ENCODE data around the gene FBXL13. TPM values are rescaled to one million over a fixed set of nuclear protein-coding genes. Genes with fewer than 3 reads are reported as not detected.
"Not testable (repeated sequence)": the region's sequence is repeated elsewhere in the genome, so short reads cannot be mapped to it uniquely, and the experiment has no call there.

The FBXL13 gene
- total RNA-seq, 2 donors from 2014 or later: 0.95 to 2.5 TPM

- no peaks in the 10 kb centered on the region for H3K9me3 ChIP-seq
- peaks cover 5% of the 10 kb centered on the region for H3K36me3 ChIP-seq
- H3K27ac ChIP-seq: peak overlapping the region; percentile 34 to 49
- DNase-seq (ENCODE audit: low spot score) (no peak), ATAC-seq (ENCODE audit: insufficient number of reproducible peaks, low FRiP score, low read depth) (no peak)
- TF ChIP-seq, protein P1, sequence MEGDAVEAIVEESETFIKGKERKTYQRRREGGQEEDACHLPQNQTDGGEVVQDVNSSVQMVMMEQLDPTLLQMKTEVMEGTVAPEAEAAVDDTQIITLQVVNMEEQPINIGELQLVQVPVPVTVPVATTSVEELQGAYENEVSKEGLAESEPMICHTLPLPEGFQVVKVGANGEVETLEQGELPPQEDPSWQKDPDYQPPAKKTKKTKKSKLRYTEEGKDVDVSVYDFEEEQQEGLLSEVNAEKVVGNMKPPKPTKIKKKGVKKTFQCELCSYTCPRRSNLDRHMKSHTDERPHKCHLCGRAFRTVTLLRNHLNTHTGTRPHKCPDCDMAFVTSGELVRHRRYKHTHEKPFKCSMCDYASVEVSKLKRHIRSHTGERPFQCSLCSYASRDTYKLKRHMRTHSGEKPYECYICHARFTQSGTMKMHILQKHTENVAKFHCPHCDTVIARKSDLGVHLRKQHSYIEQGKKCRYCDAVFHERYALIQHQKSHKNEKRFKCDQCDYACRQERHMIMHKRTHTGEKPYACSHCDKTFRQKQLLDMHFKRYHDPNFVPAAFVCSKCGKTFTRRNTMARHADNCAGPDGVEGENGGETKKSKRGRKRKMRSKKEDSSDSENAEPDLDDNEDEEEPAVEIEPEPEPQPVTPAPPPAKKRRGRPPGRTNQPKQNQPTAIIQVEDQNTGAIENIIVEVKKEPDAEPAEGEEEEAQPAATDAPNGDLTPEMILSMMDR (IDR thresholded peaks at IDR 0.05): no peak
- peaks cover 11 to 34% of the 10 kb centered on the region in 2 donors for H3K4me1 ChIP-seq (ENCODE audit: control insufficient read depth in 1 of 2, low read depth in 2 of 2)
- no peaks in the 10 kb centered on the region for H3K27me3 ChIP-seq (replicated peaks; ENCODE audit: insufficient read depth)
- H3K4me3 ChIP-seq: no peak overlapping the region
Measured at GRCh38 chr7:102810916-102811315, 263.7 kb downstream of the FBXL13 start.

GRCh38 chr7:102806613-102807012, 268.0 kb downstream of the FBXL13 start:
- Histone ChIP-seq H3K4me3 (no peak overlapping the region), H3K9me3 (no peaks in the 10 kb centered on the region), H3K4me1 (ENCODE audit: control insufficient read depth in 1 of 2, low read depth in 2 of 2) (peaks cover 2 to 18% of the 10 kb centered on the region in 2 donors), H3K27ac (no peak overlapping the region), H3K36me3 (peaks cover 5% of the 10 kb centered on the region), H3K27me3 (replicated peaks; ENCODE audit: insufficient read depth) (no peaks in the 10 kb centered on the region)
- ATAC-seq (ENCODE audit: insufficient number of reproducible peaks, low FRiP score, low read depth) (no peak), DNase-seq (ENCODE audit: low spot score) (no peak)
- TF ChIP-seq, protein P1 (IDR thresholded peaks at IDR 0.05): no peak

DNA sequence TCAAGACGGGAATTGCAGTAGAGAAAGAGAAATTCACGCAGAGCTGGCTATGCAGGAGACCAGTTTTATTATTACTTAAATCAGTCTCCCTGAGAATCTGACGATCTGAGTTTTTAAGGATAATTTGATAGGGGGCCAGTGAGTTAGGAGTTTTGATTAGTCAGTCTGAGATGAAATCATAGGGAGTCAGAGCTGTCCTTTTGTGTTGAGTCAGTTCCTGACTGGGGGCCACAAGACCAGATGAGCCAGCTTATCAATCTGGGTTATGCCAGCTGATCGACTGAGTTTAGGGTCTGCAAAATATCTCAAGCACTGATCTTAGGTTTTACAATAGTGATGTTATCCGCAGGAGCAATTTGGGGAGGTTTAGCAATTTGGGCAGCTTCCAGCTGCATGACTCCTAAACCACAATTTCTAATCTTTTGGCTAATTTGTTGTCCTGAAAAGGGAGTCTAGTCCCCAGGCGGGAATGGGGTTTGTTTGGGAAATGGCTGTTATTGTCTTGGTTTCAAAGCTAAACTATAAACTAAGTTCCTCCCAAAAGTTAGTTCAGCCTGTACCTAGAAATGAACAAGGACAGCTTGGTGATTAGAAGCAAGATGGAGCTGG, 278.5 kb downstream of the FBXL13 start:
- DNase-seq (ENCODE audit: low spot score); H3K4me3 ChIP-seq; H3K4me1 ChIP-seq (ENCODE audit: control insufficient read depth in 1 of 2, low read depth in 2 of 2): not testable (repeated sequence)

DNA sequence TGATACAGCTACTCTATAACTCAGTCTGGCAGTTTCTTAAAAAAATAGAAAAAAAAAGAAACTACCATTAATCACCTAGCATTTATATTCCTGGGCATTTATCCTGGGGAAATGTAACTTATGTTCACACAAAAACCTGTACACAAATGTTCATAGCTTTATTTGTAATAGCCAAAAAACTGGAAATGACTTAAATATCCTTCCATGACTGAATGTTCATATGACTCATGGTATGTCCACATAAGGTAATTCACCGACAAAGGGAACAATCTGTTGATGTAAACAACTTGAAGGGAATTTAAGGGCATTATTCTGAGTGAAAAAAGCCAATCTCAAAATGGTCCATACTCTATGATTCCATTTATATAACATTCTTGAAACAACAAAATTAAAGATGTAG, 280.0 kb downstream of the FBXL13 start:
- H3K27me3 ChIP-seq (replicated peaks; ENCODE audit: insufficient read depth); H3K27ac ChIP-seq; H3K4me1 ChIP-seq (ENCODE audit: control insufficient read depth in 1 of 2, low read depth in 2 of 2); ATAC-seq (ENCODE audit: insufficient number of reproducible peaks, low FRiP score, low read depth); H3K4me3 ChIP-seq; H3K9me3 ChIP-seq; DNase-seq (ENCODE audit: low spot score); H3K36me3 ChIP-seq: not testable (repeated sequence)

More for the DNA sequence above, 278.5 kb downstream of the FBXL13 start:
- H3K36me3 ChIP-seq; H3K9me3 ChIP-seq; ATAC-seq (ENCODE audit: insufficient number of reproducible peaks, low FRiP score, low read depth); H3K27me3 ChIP-seq (replicated peaks; ENCODE audit: insufficient read depth); H3K27ac ChIP-seq: not testable (repeated sequence)

- H3K9me3 ChIP-seq; H3K27ac ChIP-seq; H3K4me3 ChIP-seq; H3K36me3 ChIP-seq; H3K4me1 ChIP-seq (ENCODE audit: control insufficient read depth in 1 of 2, low read depth in 2 of 2); H3K27me3 ChIP-seq (replicated peaks; ENCODE audit: insufficient read depth); ATAC-seq (ENCODE audit: insufficient number of reproducible peaks, low FRiP score, low read depth); DNase-seq (ENCODE audit: low spot score): not testable (repeated sequence)
Measured at GRCh38 chr7:102791831-102792230, 282.8 kb downstream of the FBXL13 start.

GRCh38 chr7:102791367-102791766, 283.2 kb downstream of the FBXL13 start:
- ATAC-seq (ENCODE audit: insufficient number of reproducible peaks, low FRiP score, low read depth); H3K4me3 ChIP-seq; H3K4me1 ChIP-seq (ENCODE audit: control insufficient read depth in 1 of 2, low read depth in 2 of 2); H3K9me3 ChIP-seq; DNase-seq (ENCODE audit: low spot score); H3K27me3 ChIP-seq (replicated peaks; ENCODE audit: insufficient read depth); H3K27ac ChIP-seq; H3K36me3 ChIP-seq: not testable (repeated sequence)

GRCh38 chr7:102790364-102791100, 284.1 kb downstream of the FBXL13 start:
- H3K4me1 ChIP-seq (ENCODE audit: control insufficient read depth in 1 of 2, low read depth in 2 of 2); DNase-seq (ENCODE audit: low spot score); H3K27ac ChIP-seq; H3K4me3 ChIP-seq; H3K36me3 ChIP-seq; H3K27me3 ChIP-seq (replicated peaks; ENCODE audit: insufficient read depth); H3K9me3 ChIP-seq; ATAC-seq (ENCODE audit: insufficient number of reproducible peaks, low FRiP score, low read depth): not testable (repeated sequence)

- not testable (repeated sequence) for H3K27ac ChIP-seq; H3K9me3 ChIP-seq; H3K4me1 ChIP-seq (ENCODE audit: control insufficient read depth in 1 of 2, low read depth in 2 of 2); ATAC-seq (ENCODE audit: insufficient number of reproducible peaks, low FRiP score, low read depth); H3K4me3 ChIP-seq; H3K36me3 ChIP-seq; H3K27me3 ChIP-seq (replicated peaks; ENCODE audit: insufficient read depth); DNase-seq (ENCODE audit: low spot score)
Measured at GRCh38 chr7:102788770-102789169, 285.8 kb downstream of the FBXL13 start.

DNA sequence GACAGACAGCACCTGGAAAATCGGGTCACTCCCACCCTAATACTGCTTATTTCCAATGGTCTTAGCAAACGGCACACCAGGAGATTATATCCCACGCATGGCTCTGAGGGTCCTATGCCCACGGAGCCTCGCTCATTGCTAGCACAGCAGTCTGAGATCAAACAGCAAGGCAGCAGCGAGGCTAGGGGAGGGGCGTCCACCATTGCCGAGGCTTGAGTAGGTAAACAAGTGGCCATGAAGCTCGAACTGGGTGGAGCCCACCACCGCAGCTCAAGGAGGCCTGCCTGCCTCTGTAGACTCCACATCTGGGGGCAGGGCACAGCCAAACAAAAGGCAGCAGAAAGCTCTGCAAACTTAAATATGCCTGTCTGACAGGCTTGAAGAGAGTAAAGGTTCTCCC, 293.7 kb downstream of the FBXL13 start:
- not testable (repeated sequence) for H3K9me3 ChIP-seq; H3K27ac ChIP-seq; H3K4me1 ChIP-seq (ENCODE audit: control insufficient read depth in 1 of 2, low read depth in 2 of 2); DNase-seq (ENCODE audit: low spot score); H3K4me3 ChIP-seq; ATAC-seq (ENCODE audit: insufficient number of reproducible peaks, low FRiP score, low read depth); H3K27me3 ChIP-seq (replicated peaks; ENCODE audit: insufficient read depth); H3K36me3 ChIP-seq

DNA sequence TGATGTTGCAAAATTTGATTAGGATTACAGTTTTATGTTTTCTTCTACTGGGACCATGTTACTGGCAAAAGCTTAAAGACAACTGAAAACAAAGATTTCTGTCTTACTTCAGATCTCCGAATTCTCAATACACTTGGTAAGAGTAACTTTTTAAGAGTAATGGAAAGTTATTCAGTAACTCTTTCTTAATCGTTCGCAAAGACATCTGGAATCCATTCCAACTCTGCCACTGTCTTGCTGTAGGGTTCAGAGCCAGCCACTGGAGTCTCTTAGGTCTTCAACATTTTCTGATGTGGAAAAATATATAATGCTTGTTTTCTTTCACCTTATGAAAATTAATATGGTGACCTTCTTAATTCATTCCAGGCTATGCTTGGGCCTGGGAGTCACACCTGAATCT, 295.9 kb downstream of the FBXL13 start:
- not testable (repeated sequence) for DNase-seq (ENCODE audit: low spot score); H3K27ac ChIP-seq; H3K9me3 ChIP-seq; H3K4me1 ChIP-seq (ENCODE audit: control insufficient read depth in 1 of 2, low read depth in 2 of 2); H3K4me3 ChIP-seq; ATAC-seq (ENCODE audit: insufficient number of reproducible peaks, low FRiP score, low read depth); H3K36me3 ChIP-seq; H3K27me3 ChIP-seq (replicated peaks; ENCODE audit: insufficient read depth)

DNA sequence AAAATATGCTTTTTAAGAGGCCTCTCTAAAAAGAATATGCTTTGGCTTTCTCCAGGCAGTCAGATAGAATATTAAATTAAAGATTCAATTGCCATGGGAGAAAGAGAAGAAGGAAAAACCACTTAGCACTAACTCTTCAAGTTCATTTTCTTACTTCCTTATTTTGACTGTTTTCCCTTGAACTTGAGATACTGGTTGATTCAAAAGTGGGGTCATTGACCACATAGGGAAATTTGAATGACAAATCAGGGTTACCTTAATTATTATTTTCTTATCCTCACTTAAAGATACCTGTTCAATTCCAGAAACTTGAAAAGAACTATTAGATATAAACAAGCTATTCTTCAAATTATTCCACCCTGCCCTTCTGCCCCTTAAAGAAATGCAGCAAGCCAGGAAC, 298.4 kb downstream of the FBXL13 start:
- not testable (repeated sequence) for H3K4me3 ChIP-seq; ATAC-seq (ENCODE audit: insufficient number of reproducible peaks, low FRiP score, low read depth); H3K4me1 ChIP-seq (ENCODE audit: control insufficient read depth in 1 of 2, low read depth in 2 of 2); DNase-seq (ENCODE audit: low spot score); H3K9me3 ChIP-seq; H3K27me3 ChIP-seq (replicated peaks; ENCODE audit: insufficient read depth); H3K27ac ChIP-seq; H3K36me3 ChIP-seq

Data from thoracic aorta (tissue), 2 donors.